SK-N-MC (cell line): ENCODE measurements around the gene TYSND1.

Experiments used
- EZH2 ChIP-seq: fragments of 200-600 bp; sonication (generic); IDR thresholded peaks from one replicate; pipeline ENCODE4 v1.6.1; 2017; ENCODE audit warnings: antibody characterized with exemption
- FOXP2 ChIP-seq: optimal IDR thresholded peaks from 2 replicates; pipeline ENCODE3; 2011; ENCODE audit warnings: mild to moderate bottlenecking, moderate library complexity; ENCODE audit not compliant: insufficient read depth; ENCODE audit errors: extremely low read length, control extremely low read depth
- POLR2AphosphoS5 ChIP-seq: IDR thresholded peaks from 2 replicates; pipeline ENCODE4 v1.6.1; 2012; ENCODE audit warnings: mild to moderate bottlenecking, low read depth, low read length, borderline replicate concordance

GRCh38 chr10:70124415-70124814, 22.1 kb downstream of the TYSND1 start:
- TF ChIP-seq EZH2 (no peak), POLR2AphosphoS5 (no peak), FOXP2 (no peak)
